Measurements from ENCODE around the gene PTPN6.

DNA sequence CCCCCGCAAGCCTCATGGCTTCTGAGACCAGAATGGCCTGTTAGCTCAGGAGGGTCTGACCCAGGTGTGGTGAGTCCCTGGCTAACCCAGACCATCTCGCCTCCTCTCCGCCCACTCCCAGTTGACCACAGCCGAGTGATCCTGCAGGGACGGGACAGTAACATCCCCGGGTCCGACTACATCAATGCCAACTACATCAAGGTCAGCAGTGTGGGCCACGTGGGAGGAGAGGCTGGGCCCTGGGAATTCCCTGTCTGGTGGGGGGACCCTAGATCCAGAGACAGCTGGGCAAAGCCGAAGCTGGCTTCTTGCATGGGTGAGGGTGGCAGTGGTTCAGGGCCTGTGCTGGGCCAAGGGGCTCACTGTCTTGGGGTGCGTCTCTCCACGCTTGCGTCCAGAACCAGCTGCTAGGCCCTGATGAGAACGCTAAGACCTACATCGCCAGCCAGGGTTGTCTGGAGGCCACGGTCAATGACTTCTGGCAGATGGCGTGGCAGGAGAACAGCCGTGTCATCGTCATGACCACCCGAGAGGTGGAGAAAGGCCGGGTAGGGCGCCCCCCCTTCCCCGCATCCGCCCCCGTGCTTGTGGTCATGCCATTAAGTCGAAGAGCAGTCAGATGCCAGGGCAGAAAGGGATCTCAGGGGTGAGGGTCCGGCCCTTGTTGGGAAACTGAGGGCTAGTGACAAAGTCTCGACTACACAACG, 5.0 kb downstream of the PTPN6 start:
- TF ChIP-seq, protein P1, sequence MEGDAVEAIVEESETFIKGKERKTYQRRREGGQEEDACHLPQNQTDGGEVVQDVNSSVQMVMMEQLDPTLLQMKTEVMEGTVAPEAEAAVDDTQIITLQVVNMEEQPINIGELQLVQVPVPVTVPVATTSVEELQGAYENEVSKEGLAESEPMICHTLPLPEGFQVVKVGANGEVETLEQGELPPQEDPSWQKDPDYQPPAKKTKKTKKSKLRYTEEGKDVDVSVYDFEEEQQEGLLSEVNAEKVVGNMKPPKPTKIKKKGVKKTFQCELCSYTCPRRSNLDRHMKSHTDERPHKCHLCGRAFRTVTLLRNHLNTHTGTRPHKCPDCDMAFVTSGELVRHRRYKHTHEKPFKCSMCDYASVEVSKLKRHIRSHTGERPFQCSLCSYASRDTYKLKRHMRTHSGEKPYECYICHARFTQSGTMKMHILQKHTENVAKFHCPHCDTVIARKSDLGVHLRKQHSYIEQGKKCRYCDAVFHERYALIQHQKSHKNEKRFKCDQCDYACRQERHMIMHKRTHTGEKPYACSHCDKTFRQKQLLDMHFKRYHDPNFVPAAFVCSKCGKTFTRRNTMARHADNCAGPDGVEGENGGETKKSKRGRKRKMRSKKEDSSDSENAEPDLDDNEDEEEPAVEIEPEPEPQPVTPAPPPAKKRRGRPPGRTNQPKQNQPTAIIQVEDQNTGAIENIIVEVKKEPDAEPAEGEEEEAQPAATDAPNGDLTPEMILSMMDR (IDR thresholded peaks at IDR 0.05) = no peak
- no peak for TF ChIP-seq EZH2 (IDR thresholded peaks at IDR 0.05)
- TF ChIP-seq EZH2phosphoT487 (IDR thresholded peaks at IDR 0.05) = no peak

Measured in neural progenitor cell (in vitro differentiated cells).